Thyroid gland (tissue), 4 donors: ENCODE data around the gene TNFRSF1A. TPM values are rescaled to one million over a fixed set of nuclear protein-coding genes. Genes with fewer than 3 reads are reported as not detected.
"Not testable (repeated sequence)": the region's sequence is repeated elsewhere in the genome, so short reads cannot be mapped to it uniquely, and the experiment has no call there.

Experiments used
- DNase-seq, 2 donors: peaks; one replicate each; pipeline ENCODE4 v3.0.0-alpha.2; 2019
- H3K27ac ChIP-seq, 3 donors: fragments of 200-600 bp; sonication (generic); 1 replicate in 2 of 3; 2 replicates in 1 of 3; pipeline ENCODE4 v1.5.1; 2016 to 2019; ENCODE audit warnings: mild to moderate bottlenecking in 1 of 3, moderate library complexity in 1 of 3
- H3K27me3 ChIP-seq: fragments of 200-600 bp; sonication (generic); one replicate; pipeline ENCODE4 v1.5.1; 2019
- H3K36me3 ChIP-seq, 2 donors: fragments of 200-600 bp; sonication (generic); one replicate each; pipeline ENCODE4 v1.5.1; 2016 to 2019
- H3K4me1 ChIP-seq, 2 donors: fragments of 200-600 bp; sonication (generic); one replicate each; pipeline ENCODE4 v1.5.1; 2017 to 2019
- H3K4me3 ChIP-seq, 3 donors: fragments of 200-600 bp; sonication (generic); replicated peaks in 1 of 3; 1 replicate in 2 of 3; 2 replicates in 1 of 3; pipeline ENCODE4 v1.5.1; 2016; ENCODE audit warnings: mild to moderate bottlenecking in 1 of 3
- H3K9me3 ChIP-seq: fragments of 200-600 bp; sonication (generic); one replicate; pipeline ENCODE4 v1.5.1; 2017
- CTCF ChIP-seq, 6 experiments: fragments of 200-600 bp in 3 of 6; fragments of 450-650 bp in 3 of 6; sonication (generic) in 3 of 6; IDR thresholded peaks; one replicate each; pipeline ENCODE4 v1.5.1; 2016 to 2019; ENCODE audit warnings: antibody characterized with exemption in 6 of 6, mild to moderate bottlenecking in 2 of 6, inconsistent platforms in 1 of 6, moderate library complexity in 1 of 6
- POLR2A ChIP-seq, 2 donors: fragments of 450-650 bp; IDR thresholded peaks; one replicate each; pipeline ENCODE4 v1.6.1; 2017; ENCODE audit warnings: antibody characterized with exemption in 2 of 2, mild to moderate bottlenecking in 2 of 2, moderate library complexity in 1 of 2
- WGBS, 2 donors: methylation state at CpG; one replicate each; pipeline ENCODE4 v1.1.5; 2017; 5-methylcytosine and 5-hydroxymethylcytosine counted together
- intact Hi-C: fragments of 100-400 bp; cut with DNase I; formaldehyde crosslinking; loops from one replicate; pipeline ENCODE4 v1.15.1; 2023
- total RNA-seq, 4 donors: library from RNA; depleted of rRNA; stranded (reverse); fragments of >200 nt; gene quantifications; one replicate each; pipeline ENCODE4 v1.2.3, GENCODE V29; 2016

Gene TNFRSF1A
- total RNA-seq, 4 donors from 2014 or later: 131 to 185 (median 150) TPM

DNA sequence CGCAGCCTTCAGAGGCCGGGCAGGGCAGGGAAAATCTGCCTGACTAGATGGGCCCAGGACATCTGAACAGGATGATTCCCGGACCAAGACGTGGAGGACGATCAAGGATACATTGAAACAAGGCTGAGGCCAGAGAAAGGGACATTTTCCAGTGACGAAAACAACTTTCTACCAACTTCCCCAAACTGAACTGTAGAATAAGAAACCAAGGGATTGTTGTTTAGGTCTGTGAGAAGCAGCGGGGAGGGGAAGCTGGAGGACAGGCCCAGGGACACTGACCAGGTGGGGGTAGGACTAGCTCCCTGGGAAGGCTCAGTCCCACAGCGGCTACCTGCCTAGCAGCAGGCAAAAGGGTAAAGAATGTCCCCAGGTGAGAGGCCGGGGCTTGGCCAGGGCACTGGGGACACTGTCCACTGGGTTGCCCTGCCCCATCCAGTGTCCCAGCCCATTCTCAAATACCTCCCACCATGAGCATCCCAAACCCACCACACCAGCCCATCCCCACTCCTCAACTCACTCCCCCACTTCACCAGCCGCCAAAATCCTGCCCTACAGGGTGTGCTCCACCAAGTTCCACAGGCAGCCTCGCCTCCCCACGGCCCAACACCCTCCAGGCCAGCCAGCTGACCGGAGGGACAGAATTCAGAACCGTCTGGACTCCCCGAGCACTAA lies 995 bp downstream of the TNFRSF1A start:
- intact Hi-C loops: no loop called here
- peak overlapping the region; percentile 66 to 95 (median 91) for H3K4me3 ChIP-seq
- H3K27me3 ChIP-seq: no peaks in the 10 kb centered on the region
- TF ChIP-seq CTCF (IDR thresholded peaks at IDR 0.05): no peak
- no peak for TF ChIP-seq POLR2A (IDR thresholded peaks at IDR 0.05)
- peak overlapping the region; percentile 98 to 100 (median 100) for H3K27ac ChIP-seq
- 0 to 2% methylated on average over 15 of the region's 15 CpGs for WGBS, 2 donors
- peak in 1 of 2 donors; percentile 52 for DNase-seq
- peaks cover 43 to 66% of the 10 kb centered on the region in 2 donors for H3K4me1 ChIP-seq
- no peaks in the 10 kb centered on the region for H3K9me3 ChIP-seq
- H3K36me3 ChIP-seq: no peaks in the 10 kb centered on the region

- WGBS, 2 donors: 4% methylated on average over 9 of the region's 9 CpGs
- intact Hi-C loops: no loop called here
- H3K27me3 ChIP-seq: no peaks in the 10 kb centered on the region
- no peaks in the 10 kb centered on the region for H3K36me3 ChIP-seq
- TF ChIP-seq POLR2A (IDR thresholded peaks at IDR 0.05) (peak in 1 of 2 donors; percentile 38), CTCF (IDR thresholded peaks at IDR 0.05) (no peak)
- H3K27ac ChIP-seq: peak overlapping the region; percentile 98 to 100 (median 100)
- H3K4me1 ChIP-seq: peaks cover 50 to 66% of the 10 kb centered on the region in 2 donors
- no peaks in the 10 kb centered on the region for H3K9me3 ChIP-seq
- peak overlapping the region; percentile 66 to 95 (median 91) for H3K4me3 ChIP-seq
- DNase-seq: peak; percentile 38 to 54
These were observed 1.7 kb downstream of the TNFRSF1A start for GRCh38 chr12:6340032-6340638.

GRCh38 chr12:6338955-6339354 lies 2.9 kb downstream of the TNFRSF1A start:
- 28 to 37% methylated on average over 3 of the region's 3 CpGs for WGBS, 2 donors
- TF ChIP-seq POLR2A (IDR thresholded peaks at IDR 0.05) (no peak), CTCF (IDR thresholded peaks at IDR 0.05) (no peak)
- H3K36me3 ChIP-seq: peaks cover under 1 to 6% of the 10 kb centered on the region in 2 donors
- peak overlapping the region in 1 of 3 donors; percentile 95 for H3K4me3 ChIP-seq
- H3K4me1 ChIP-seq: peaks cover 55 to 72% of the 10 kb centered on the region in 2 donors
- no peaks in the 10 kb centered on the region for H3K9me3 ChIP-seq
- H3K27ac ChIP-seq: peak overlapping the region; percentile 98 to 100 (median 100)
- no peaks in the 10 kb centered on the region for H3K27me3 ChIP-seq
- intact Hi-C loops: loop anchor here (5.0 kb wide), 2 partner anchors 43 to 198 kb away; partner anchors contain the start of gene LTBR
- no peak for DNase-seq

DNA sequence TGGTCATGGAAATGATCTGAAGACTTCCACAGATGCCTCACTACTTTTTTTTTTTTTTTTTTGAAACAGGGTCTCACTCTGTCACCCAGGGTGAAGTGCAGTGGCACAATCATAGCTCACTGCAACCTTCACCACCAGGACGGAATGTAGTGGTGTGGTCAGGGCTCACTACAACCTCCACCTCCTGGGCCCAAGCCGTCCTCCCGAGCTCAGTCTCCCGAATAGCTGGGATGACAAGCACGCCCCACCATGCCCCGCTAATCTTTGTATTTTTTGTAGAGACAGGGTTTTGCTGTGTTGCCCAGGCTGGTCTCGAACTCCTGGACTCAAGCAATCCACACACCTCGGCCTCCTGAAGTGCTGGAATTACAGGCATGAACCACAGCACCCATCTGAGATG lies 3.3 kb downstream of the TNFRSF1A start:
- Histone ChIP-seq H3K4me1 (peaks cover 55 to 72% of the 10 kb centered on the region in 2 donors), H3K4me3 (peak overlapping the region in 1 of 3 donors; percentile 95), H3K36me3 (peaks cover 5 to 11% of the 10 kb centered on the region in 2 donors), H3K27ac (peak overlapping the region; percentile 98 to 100 (median 100))
- not testable (repeated sequence) for H3K9me3 ChIP-seq, H3K27me3 ChIP-seq, DNase-seq
- WGBS, 2 donors: 20 to 41% methylated on average over 8 of the region's 8 CpGs
- intact Hi-C loops: loop anchor here (5.0 kb wide), 2 partner anchors 44 to 199 kb away; partner anchors contain the start of gene LTBR

GRCh38 chr12:6337958-6338433 lies 3.9 kb downstream of the TNFRSF1A start:
- peaks cover 55 to 72% of the 10 kb centered on the region in 2 donors for H3K4me1 ChIP-seq
- H3K27me3 ChIP-seq: no peaks in the 10 kb centered on the region
- WGBS, 2 donors: 46 to 53% methylated on average over 12 of the region's 12 CpGs
- peak overlapping the region in 1 of 3 donors; percentile 95 for H3K4me3 ChIP-seq
- TF ChIP-seq POLR2A (IDR thresholded peaks at IDR 0.05): no peak
- no peak for TF ChIP-seq CTCF (IDR thresholded peaks at IDR 0.05)
- peaks cover 10 to 16% of the 10 kb centered on the region in 2 donors for H3K36me3 ChIP-seq
- no peaks in the 10 kb centered on the region for H3K9me3 ChIP-seq
- DNase-seq: no peak
- intact Hi-C loops: loop anchor here (5.0 kb wide), 2 partner anchors 44 to 199 kb away; partner anchors contain the start of gene LTBR
- H3K27ac ChIP-seq: peak overlapping the region; percentile 98 to 100 (median 100)
